ENCODE results near the gene SETD3. TPM values are rescaled to one million over a fixed set of nuclear protein-coding genes. Genes with fewer than 3 reads are reported as not detected.

The SETD3 gene
- total RNA-seq, 1 experiment from 2014 or later, result 46.8 TPM

GRCh38 chr14:99465288-99465687 is 15.4 kb downstream of the SETD3 start:
- no peak for ATAC-seq
- no peak overlapping the region for H3K4me2 ChIP-seq (ENCODE audit: low read length)
- ChIA-PET POLR2A (ENCODE audit: unreplicated experiment) (no interaction called here), CTCF (no interaction called here)
- no peak overlapping the region for H3K9ac ChIP-seq (ENCODE audit: low read length)
- H3K9me2 ChIP-seq (replicated peaks; ENCODE audit: low read length), result no peaks in the 10 kb centered on the region
- H3K4me1 ChIP-seq (ENCODE audit: insufficient read depth, low read length), result 0 out of 2 replicates have a peak, but pooled peaks cover 8% of the 10 kb centered on the region
- peaks cover 46% of the 10 kb centered on the region for H3K79me2 ChIP-seq (ENCODE audit: low read length)
- H3F3A ChIP-seq (ENCODE audit: low read length, unreplicated experiment), result no peaks in the 10 kb centered on the region
- H4K20me1 ChIP-seq (ENCODE audit: low read length), result peaks cover 28% of the 10 kb centered on the region; the same call in 1 of the 2 replicates
- intact Hi-C loops (cut with micrococcal nuclease), result no loop called here
- BruUV-seq (replicated peaks), result no TSS peak
- H3K27ac ChIP-seq (ENCODE audit: low read length), result no peak overlapping the region
- no peak overlapping the region for H3K4me3 ChIP-seq (ENCODE audit: low read length)
- peaks cover 18% of the 10 kb centered on the region for H3K36me3 ChIP-seq (ENCODE audit: low read depth, low read length)
- H3K27me3 ChIP-seq (ENCODE audit: low read length), result no peaks in the 10 kb centered on the region
- TF ChIP-seq CTCF (conservative IDR thresholded peaks at IDR 0.05; ENCODE audit: low read depth, low read length), result no peak
- TF ChIP-seq EZH2 (IDR thresholded peaks at IDR 0.05; ENCODE audit: low read length, unreplicated experiment), result no peak
- no peak for TF ChIP-seq EZH2phosphoT487 (IDR thresholded peaks at IDR 0.05; ENCODE audit: borderline replicate concordance, low read length)
- DNase-seq, result no peak
- H2AFZ ChIP-seq (ENCODE audit: low read length), result no peak overlapping the region
- H3K9me3 ChIP-seq (ENCODE audit: low read length), result no peaks in the 10 kb centered on the region

- Histone ChIP-seq H3K27ac (ENCODE audit: low read length) (no peak overlapping the region), H3K9me2 (replicated peaks; ENCODE audit: low read length) (no peaks in the 10 kb centered on the region), H3K36me3 (ENCODE audit: low read depth, low read length) (peaks cover 20% of the 10 kb centered on the region), H3K9ac (ENCODE audit: low read length) (no peak overlapping the region), H3K4me1 (ENCODE audit: insufficient read depth, low read length) (no peaks in the 10 kb centered on the region), H3K4me2 (ENCODE audit: low read length) (no peak overlapping the region), H3K27me3 (ENCODE audit: low read length) (no peaks in the 10 kb centered on the region), H3K9me3 (ENCODE audit: low read length) (no peaks in the 10 kb centered on the region), H2AFZ (ENCODE audit: low read length) (no peak overlapping the region), H3F3A (ENCODE audit: low read length, unreplicated experiment) (no peaks in the 10 kb centered on the region), H3K4me3 (ENCODE audit: low read length) (no peak overlapping the region), H3K79me2 (ENCODE audit: low read length) (peaks cover 33% of the 10 kb centered on the region), H4K20me1 (ENCODE audit: low read length) (peaks cover 16% of the 10 kb centered on the region; the same call in 1 of the 2 replicates)
- DNase-seq (no peak), ATAC-seq (no peak)
- no TSS peak for BruUV-seq (replicated peaks)
- intact Hi-C loops (cut with micrococcal nuclease), result no loop called here
- ChIA-PET POLR2A (ENCODE audit: unreplicated experiment) (no interaction called here), CTCF (no interaction called here)
- TF ChIP-seq EZH2 (IDR thresholded peaks at IDR 0.05; ENCODE audit: low read length, unreplicated experiment) (no peak), EZH2phosphoT487 (IDR thresholded peaks at IDR 0.05; ENCODE audit: borderline replicate concordance, low read length) (no peak), CTCF (conservative IDR thresholded peaks at IDR 0.05; ENCODE audit: low read depth, low read length) (no peak)
These were observed 16.7 kb downstream of the SETD3 start for GRCh38 chr14:99463974-99464373.

GRCh38 chr14:99462210-99462609 is 18.4 kb downstream of the SETD3 start:
- peaks cover 16% of the 10 kb centered on the region for H3K79me2 ChIP-seq (ENCODE audit: low read length)
- DNase-seq, result no peak
- H3K4me3 ChIP-seq (ENCODE audit: low read length), result no peak overlapping the region
- H3F3A ChIP-seq (ENCODE audit: low read length, unreplicated experiment), result no peaks in the 10 kb centered on the region
- peaks cover 24% of the 10 kb centered on the region for H3K36me3 ChIP-seq (ENCODE audit: low read depth, low read length)
- no peak for ATAC-seq
- no peak overlapping the region for H3K27ac ChIP-seq (ENCODE audit: low read length)
- BruUV-seq (replicated peaks), result no TSS peak
- H3K4me2 ChIP-seq (ENCODE audit: low read length), result no peak overlapping the region
- no peak overlapping the region for H2AFZ ChIP-seq (ENCODE audit: low read length)
- CTCF ChIA-PET, result interaction anchor here (1.0 kb wide), 1 partner anchor 17 kb away, joined by 3 read pairs; no protein-coding TSS in a partner anchor
- H3K27me3 ChIP-seq (ENCODE audit: low read length), result no peaks in the 10 kb centered on the region
- H3K9me2 ChIP-seq (replicated peaks; ENCODE audit: low read length), result no peaks in the 10 kb centered on the region
- intact Hi-C loops (cut with micrococcal nuclease), result no loop called here
- 0 out of 2 replicates have a peak, but pooled peaks cover 5% of the 10 kb centered on the region for H4K20me1 ChIP-seq (ENCODE audit: low read length)
- POLR2A ChIA-PET (ENCODE audit: unreplicated experiment), result no interaction called here
- no peaks in the 10 kb centered on the region for H3K4me1 ChIP-seq (ENCODE audit: insufficient read depth, low read length)
- no peak overlapping the region for H3K9ac ChIP-seq (ENCODE audit: low read length)
- TF ChIP-seq CTCF (conservative IDR thresholded peaks at IDR 0.05; ENCODE audit: low read depth, low read length) (no peak), EZH2 (IDR thresholded peaks at IDR 0.05; ENCODE audit: low read length, unreplicated experiment) (no peak), EZH2phosphoT487 (IDR thresholded peaks at IDR 0.05; ENCODE audit: borderline replicate concordance, low read length) (no peak)
- H3K9me3 ChIP-seq (ENCODE audit: low read length), result no peaks in the 10 kb centered on the region
